IPS-15b (cell line): ENCODE results near the gene FGFR3.

Experiments
- H3K27me3 ChIP-seq: one replicate; pipeline ENCODE4 v1.6.1; 2013; ENCODE audit warnings: low read length; ENCODE audit not compliant: control insufficient read depth, insufficient read depth
- H3K36me3 ChIP-seq: one replicate; pipeline ENCODE4 v1.6.1; 2013; ENCODE audit warnings: low read length; ENCODE audit not compliant: control insufficient read depth, insufficient read depth
- H3K4me1 ChIP-seq: one replicate; pipeline ENCODE4 v1.6.1; 2013; ENCODE audit warnings: mild to moderate bottlenecking, low read length; ENCODE audit not compliant: control insufficient read depth, insufficient read depth
- H3K4me3 ChIP-seq: one replicate; pipeline ENCODE4 v1.5.1; 2013; ENCODE audit warnings: low read depth, low read length
- H3K9ac ChIP-seq: one replicate; pipeline ENCODE4 v1.6.1; 2013; ENCODE audit warnings: low read depth, mild to moderate bottlenecking, low read length
- H3K9me3 ChIP-seq: one replicate; pipeline ENCODE4 v1.6.1; 2013; ENCODE audit warnings: mild to moderate bottlenecking, low read length; ENCODE audit not compliant: control insufficient read depth, insufficient read depth

Gene FGFR3

DNA sequence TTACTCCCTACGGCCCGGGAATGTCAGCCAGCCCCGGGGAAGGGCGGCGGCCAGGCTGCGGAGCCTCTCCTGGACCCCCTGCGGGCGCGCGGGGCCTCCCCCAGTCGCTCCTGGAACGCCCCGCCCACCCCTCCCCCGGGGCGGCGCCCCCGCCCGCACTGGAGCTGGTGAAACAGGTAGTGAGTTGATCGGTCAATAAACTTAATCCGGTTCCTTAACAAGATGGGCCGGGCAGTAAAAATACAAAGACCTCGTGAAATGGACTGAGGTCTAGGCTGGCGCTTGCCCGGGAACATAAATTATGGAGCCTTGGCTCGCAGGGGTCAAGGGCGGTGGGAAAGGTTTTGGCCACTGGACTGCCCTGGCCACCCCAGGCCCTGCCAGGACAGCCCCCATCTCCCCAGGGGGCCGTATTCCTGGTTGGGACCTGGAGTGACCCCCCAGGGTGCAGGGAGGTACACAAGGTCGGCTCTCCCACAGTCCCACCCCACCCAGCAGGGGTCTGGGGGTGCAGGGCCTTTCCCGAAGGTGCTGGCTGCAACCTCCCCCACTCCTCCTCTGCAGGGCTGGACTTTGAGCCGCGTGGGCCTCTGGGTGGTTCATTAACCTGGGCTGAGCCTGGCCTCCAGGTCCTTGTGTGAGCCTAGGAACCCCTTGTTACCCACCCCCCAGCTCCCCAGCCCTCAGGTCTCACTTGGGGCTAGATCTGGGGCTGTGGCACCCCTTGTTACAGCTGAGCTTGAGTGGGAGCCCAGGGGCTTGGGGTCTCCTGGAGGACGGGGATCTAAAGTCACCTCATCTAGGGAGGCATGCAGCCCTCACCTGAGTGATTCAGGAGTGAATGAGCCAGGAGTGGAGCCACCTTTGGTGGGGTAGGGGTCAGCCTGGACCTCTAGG is 2.5 kb downstream of the FGFR3 start:
- Histone ChIP-seq H3K9me3 (no peaks in the 10 kb centered on the region), H3K4me1 (peaks cover 2% of the 10 kb centered on the region), H3K36me3 (peaks cover 15% of the 10 kb centered on the region), H3K27me3 (peaks cover 17% of the 10 kb centered on the region), H3K4me3 (peak overlapping the region; percentile 32), H3K9ac (no peak overlapping the region)

DNA sequence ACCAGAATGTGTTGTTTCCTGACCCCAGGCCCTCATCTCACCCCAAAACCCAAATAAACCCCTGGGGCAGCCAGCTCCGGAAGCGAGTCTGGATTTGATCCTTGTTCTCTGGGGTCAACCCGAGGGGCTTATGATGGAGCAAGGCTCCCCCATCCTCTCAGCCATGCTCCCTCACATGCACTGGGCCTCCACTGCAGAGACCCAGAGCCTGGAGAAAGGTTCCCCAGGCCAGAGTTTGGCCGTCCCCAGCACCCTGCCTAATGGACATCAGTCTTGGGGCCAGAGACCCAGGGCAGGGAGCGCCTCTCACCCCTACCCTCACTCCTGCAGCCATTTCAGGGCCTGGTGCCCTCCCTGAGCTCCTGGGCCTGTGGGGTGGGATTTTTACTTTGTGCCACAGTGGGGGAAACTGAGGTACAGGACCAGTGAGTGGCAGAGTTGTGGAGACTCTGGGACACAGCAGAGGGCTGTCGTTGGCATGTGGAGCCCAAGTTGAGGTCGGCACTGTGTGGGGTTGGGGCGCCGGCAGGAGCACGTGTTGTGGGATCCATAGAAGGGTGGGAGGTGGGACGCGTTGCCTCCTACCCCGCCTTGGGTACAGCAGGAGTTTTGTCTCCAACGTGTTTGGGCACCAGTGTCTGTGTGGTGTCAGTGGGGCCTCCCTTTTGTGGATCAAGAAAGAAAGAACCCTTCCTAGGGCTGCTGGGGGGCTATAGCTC is 3.6 kb downstream of the FGFR3 start:
- H3K4me1 ChIP-seq: peaks cover 2% of the 10 kb centered on the region

DNA sequence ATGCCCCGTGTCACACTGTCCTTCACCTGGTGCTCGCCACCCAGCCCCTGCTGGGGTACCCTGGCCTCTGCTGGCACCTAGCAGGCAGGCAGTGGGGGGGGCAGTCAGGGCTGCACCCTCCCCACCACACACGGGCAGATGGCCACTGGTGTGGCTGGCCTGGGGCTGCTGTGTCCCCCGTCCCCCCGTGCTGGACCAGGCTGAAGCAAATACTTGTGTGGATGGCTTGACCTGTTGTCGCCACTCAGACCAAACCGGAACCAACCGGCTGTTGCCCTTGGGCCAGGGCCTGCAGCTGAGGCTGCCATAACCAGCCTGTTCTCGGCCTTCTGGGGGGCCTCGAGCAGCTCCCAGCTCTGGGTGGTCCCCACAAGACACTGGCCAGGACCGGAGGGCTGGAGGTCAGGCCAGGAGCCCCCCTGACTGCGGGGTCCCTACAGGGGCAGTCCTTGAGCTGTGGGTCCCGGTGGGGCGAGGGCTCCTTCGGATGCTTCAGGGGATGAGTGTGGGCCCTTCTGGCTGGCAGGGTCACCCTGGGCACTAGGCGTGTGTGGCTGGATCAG is 4.3 kb downstream of the FGFR3 start:
- no peaks in the 10 kb centered on the region for H3K27me3 ChIP-seq
- peaks cover 27% of the 10 kb centered on the region for H3K36me3 ChIP-seq
- H3K9ac ChIP-seq: no peak overlapping the region
- no peak overlapping the region for H3K4me3 ChIP-seq
- no peaks in the 10 kb centered on the region for H3K9me3 ChIP-seq
- H3K4me1 ChIP-seq: peaks cover 2% of the 10 kb centered on the region

More for the DNA sequence above, 3.6 kb downstream of the FGFR3 start:
- Histone ChIP-seq H3K36me3 (peaks cover 20% of the 10 kb centered on the region), H3K4me3 (no peak overlapping the region), H3K27me3 (peaks cover 6% of the 10 kb centered on the region), H3K9ac (no peak overlapping the region), H3K9me3 (no peaks in the 10 kb centered on the region)

DNA sequence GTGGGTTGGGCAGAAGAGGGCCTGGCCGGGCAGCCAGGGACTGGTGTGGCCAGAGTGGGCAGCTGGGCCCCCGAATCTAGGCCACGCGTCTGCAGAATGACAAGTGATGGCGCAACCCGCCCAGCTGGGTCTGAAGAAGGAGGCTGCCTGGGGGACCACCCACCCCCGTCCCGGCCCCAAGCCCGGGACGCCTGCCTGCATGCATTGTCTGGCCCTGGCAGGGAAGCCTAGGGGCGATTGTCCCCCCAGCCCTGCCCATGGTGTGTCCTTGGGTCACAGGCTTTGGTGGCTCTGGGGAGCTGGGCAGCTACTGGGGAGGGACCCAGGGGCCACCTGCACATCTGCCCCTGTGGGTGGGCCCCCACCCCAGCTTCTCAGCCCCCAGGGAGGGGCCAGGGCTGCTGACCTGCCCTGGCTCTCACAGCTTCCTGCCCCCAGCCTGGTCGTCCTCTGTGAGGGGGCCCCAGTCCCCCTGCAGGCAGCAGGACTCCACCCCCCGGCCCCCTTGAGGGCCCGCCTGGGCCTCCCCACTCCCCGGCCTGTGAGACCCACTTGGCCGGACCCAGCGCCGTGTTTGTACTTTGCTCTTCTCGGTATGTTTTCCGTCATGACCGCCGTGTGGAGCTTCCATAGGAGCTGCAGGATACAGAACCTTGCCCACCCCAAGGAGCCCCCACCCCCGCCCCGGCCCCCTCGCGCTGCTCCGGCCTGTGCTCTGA is 4.9 kb downstream of the FGFR3 start:
- Histone ChIP-seq H3K27me3 (no peaks in the 10 kb centered on the region), H3K36me3 (peaks cover 32% of the 10 kb centered on the region), H3K9ac (no peak overlapping the region), H3K4me3 (no peak overlapping the region), H3K4me1 (peaks cover 2% of the 10 kb centered on the region), H3K9me3 (no peaks in the 10 kb centered on the region)

DNA sequence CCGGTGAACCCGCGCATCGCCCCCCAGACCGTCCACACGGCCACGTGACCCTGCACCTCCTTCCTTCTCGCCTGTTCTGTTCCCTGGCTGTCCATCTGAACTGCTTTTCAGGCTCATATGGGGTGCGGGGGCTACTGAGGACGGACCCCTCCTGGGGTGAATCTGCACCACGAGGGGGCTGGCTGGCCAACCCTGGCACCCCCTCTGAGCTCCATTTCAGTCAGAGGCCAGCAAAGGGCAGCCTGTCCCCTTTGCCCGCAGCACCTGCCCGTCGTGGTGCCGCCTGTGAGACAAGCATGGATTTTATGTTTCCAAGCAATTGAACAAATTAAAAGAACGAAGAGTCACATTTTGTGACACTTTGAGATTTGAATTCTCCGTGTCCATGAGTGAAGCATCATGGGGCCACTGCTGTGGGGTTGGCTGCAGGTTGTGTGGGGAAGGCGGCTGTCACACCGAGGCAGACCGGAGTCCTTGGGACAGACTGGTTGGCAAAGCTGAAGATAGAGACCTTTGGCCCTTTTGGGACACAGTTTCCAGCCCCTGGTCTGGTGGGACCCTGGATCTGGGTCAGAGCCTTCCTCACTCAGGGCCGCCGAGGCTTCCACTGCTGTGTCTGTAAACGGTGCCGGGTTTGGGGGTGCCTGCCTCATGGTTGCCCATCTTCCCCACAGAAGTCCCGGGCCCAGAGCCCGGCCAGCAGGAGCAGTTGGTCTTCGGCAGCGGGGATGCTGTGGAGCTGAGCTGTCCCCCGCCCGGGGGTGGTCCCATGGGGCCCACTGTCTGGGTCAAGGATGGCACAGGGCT is 5.7 kb downstream of the FGFR3 start:
- H3K9ac ChIP-seq: no peak overlapping the region
- H3K9me3 ChIP-seq: no peaks in the 10 kb centered on the region
- H3K27me3 ChIP-seq: no peaks in the 10 kb centered on the region
- H3K4me1 ChIP-seq: peaks cover 2% of the 10 kb centered on the region
- H3K4me3 ChIP-seq: no peak overlapping the region
- H3K36me3 ChIP-seq: peaks cover 39% of the 10 kb centered on the region

DNA sequence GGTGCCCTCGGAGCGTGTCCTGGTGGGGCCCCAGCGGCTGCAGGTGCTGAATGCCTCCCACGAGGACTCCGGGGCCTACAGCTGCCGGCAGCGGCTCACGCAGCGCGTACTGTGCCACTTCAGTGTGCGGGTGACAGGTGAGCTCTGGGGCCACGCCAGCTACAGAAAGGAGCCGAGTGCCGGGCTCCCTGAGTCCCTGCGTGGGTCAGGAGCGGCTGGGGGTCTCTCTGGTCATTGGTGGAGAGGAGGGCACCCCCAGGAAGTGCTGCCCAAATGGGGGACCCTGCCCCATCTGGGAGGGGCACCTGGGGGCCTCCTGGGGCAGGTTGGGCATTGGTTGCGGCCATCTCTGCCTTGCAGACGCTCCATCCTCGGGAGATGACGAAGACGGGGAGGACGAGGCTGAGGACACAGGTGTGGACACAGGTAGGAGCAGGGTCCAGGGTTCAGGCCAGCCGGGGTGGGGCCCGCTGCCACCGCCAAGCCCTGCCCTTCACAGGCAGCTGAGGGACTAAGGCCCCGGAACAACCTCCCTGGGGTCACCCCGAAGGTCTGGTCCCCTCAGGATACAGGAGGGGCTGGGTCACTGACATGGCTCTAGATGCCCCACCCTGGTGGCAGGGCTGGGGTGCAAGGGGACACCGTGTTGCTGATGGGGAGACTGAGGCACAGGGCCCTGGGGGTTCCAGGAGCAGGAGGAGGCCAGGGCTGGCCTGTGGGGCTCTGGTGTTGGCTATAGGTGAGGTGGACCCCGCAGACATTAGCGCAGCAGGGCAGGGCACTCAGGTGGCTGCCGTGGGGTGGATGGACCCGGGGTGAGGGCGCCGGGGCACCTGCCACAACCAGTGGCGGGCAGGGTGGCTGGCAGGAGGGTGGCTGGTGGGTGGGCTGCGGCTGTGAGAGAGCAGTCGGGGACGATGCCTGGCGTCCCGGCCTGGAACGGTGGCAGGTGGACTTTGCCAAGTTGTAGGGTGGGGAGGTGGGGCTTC is 6.6 kb downstream of the FGFR3 start:
- H3K36me3 ChIP-seq: peaks cover 48% of the 10 kb centered on the region
- H3K4me3 ChIP-seq: no peak overlapping the region
- no peak overlapping the region for H3K9ac ChIP-seq
- H3K27me3 ChIP-seq: no peaks in the 10 kb centered on the region
- no peaks in the 10 kb centered on the region for H3K9me3 ChIP-seq
- peaks cover 2% of the 10 kb centered on the region for H3K4me1 ChIP-seq

DNA sequence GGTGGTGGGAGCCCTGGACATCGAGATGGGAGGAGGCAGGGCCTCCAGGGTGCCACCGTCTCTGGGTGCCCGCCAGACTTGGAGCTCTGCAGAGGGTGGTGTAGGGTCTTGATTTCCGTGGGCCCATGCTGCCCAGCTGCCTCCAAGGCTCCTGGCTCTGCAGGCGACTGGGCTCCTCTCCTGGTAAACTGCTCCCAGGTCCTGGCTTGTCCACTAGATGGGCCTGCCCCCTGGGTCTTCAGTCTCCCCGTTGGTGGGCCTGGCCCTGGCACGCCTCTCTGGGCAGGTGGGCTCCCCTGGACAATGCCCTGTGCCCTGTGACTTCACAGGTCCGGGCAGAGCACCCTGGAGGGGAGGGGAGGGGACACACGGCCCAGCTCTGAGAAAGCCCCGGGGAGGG is 7.7 kb downstream of the FGFR3 start:
- no peaks in the 10 kb centered on the region for H3K27me3 ChIP-seq
- no peaks in the 10 kb centered on the region for H3K4me1 ChIP-seq
- H3K36me3 ChIP-seq: peaks cover 59% of the 10 kb centered on the region
- H3K9me3 ChIP-seq: no peaks in the 10 kb centered on the region
- H3K4me3 ChIP-seq: no peak overlapping the region
- H3K9ac ChIP-seq: no peak overlapping the region

DNA sequence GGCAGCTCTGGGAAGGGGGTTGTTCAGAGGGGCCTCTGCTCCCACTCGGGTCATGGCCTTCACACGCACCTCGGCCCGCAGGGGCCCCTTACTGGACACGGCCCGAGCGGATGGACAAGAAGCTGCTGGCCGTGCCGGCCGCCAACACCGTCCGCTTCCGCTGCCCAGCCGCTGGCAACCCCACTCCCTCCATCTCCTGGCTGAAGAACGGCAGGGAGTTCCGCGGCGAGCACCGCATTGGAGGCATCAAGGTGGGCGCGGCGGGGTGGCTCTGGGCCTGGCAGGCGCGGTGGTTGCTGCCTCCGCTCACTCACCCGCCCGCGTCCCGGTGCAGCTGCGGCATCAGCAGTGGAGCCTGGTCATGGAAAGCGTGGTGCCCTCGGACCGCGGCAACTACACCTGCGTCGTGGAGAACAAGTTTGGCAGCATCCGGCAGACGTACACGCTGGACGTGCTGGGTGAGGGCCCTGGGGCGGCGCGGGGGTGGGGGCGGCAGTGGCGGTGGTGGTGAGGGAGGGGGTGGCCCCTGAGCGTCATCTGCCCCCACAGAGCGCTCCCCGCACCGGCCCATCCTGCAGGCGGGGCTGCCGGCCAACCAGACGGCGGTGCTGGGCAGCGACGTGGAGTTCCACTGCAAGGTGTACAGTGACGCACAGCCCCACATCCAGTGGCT is 8.3 kb downstream of the FGFR3 start:
- H3K4me1 ChIP-seq: no peaks in the 10 kb centered on the region
- H3K27me3 ChIP-seq: no peaks in the 10 kb centered on the region
- peaks cover 63% of the 10 kb centered on the region for H3K36me3 ChIP-seq
- no peaks in the 10 kb centered on the region for H3K9me3 ChIP-seq
- H3K4me3 ChIP-seq: no peak overlapping the region
- H3K9ac ChIP-seq: no peak overlapping the region

DNA sequence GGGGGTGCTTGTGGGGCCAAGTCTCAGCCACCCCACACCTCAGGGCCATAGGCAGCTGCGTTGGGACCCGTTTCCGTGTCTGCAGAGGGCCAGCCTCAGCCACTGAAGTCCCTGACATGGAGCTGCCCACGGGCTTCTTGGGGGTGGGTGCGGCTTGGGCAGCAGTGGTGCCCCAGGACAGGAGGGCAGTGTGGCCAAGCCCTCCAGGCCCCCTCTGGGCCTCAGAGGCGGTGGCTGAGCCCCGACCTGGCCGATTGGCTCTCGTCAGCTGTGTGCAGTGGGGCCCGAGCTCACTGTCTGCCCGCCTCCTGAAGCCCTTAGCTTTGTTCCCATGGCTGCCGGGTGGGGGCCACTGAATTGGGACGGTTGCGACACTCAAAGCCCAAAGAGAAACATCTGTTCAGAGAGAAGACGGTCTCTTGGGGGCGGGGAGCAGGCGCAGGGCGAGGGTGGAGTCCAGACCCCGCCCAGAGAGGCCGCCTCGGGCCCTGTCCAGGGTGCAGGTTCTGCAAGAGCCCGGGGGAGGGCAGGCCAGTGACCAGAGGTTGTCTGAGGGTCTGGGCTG is 9.1 kb downstream of the FGFR3 start:
- Histone ChIP-seq H3K27me3 (no peaks in the 10 kb centered on the region), H3K4me3 (no peak overlapping the region), H3K4me1 (no peaks in the 10 kb centered on the region), H3K36me3 (peaks cover 68% of the 10 kb centered on the region), H3K9me3 (no peaks in the 10 kb centered on the region), H3K9ac (no peak overlapping the region)
